GM08714 (cell line): Measurements from ENCODE around the gene C1orf198.

Source experiments
- H3K4me3 ChIP-seq: fragments of 200-500 bp; sonication (Bioruptor generic); 2 replicates; pipeline ENCODE4 v1.5.1; 2014; ENCODE audit warnings: mild to moderate bottlenecking, low read length, inconsistent platforms
- ZNF274 ChIP-seq: IDR thresholded peaks from 2 replicates; pipeline ENCODE4 v1.6.1; 2012; ENCODE audit warnings: mild to moderate bottlenecking, low read depth, low read length

C1orf198 gene

DNA sequence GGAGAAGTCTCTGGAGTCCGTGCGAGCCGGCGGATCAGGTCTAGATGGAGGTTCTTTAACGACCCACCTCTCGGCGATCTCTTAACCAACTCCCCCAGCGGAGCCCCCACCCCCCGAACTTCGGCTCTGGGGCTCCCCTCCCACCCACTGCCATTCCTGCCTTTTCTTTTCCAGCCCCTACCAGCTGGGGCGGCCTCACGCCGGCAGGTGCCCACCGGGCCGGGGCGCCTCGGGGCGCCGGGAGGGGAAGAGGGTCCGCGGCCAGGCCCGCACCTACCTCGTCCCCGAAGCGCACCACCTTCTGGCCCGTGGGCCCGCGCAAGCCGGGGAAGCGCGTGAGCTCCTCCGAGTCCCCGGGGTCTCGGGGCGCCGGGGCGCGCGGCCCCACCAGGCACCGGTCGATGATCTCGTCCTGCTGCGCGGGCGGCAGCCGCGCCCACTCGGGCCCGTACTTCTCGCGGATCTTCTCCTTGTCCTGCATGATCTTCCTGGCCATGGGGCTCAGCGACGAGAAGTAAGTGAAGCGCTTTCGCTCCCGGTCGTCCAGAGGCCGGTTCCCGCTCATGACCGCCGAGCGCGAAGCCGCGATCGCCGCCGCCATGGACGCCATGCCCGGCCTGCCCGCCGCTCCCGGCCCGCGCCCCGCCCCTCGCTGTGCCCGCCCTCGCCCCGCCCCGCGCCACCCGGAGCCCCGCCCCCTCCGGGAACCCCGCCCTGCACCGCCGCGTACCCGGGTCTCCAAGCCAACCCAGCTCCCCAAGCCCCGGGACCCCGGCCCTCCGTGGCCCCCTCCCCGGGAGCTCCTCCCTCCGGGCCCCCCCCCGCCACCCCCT lies at the start of gene C1orf198:
TSS of gene C1orf198 (minus strand) at position 619 of the 833 bp plus-strand sequence. CDS start at position 610, 9 bp downstream.
- no peak for TF ChIP-seq ZNF274
- peak within 1 kb of the TSS; percentile 95 for H3K4me3 ChIP-seq

- TF ChIP-seq ZNF274: no peak
- no peak overlapping the region for H3K4me3 ChIP-seq
Observed at GRCh38 chr1:230917284-230918135, 49.2 kb upstream of the C1orf198 start.

DNA sequence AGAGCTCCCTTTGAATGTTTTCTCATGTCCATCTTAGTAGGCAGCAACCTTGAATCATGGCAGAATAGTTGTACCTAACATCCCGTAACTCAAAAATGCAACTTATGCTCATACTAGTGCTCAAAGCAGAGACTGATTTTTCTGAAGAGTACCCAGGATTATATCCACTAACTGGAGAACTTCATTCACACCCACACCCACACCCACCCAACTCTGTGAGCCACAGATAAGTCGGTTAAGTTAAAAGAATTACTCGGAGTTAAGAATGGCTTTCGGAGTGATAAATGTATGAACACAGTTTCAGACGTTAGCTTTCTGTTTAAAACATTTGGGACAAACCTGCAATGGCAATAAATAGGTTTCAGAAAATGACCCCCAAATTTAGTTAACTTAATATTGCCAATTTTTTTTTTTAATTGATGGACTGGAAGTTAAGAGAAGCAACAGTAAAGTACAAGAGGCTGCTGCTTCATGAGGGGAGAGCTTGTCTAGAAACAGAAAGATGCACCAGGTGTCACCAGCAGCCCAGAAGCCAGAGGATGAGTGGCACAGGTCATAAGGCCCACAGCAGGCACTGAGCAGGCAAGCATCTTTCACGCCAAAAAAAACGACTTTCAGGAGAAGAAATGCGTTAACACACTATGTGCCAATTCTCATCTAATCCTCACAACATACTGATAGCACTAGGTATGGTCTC lies 48.4 kb upstream of the C1orf198 start:
- H3K4me3 ChIP-seq: no peak overlapping the region
- TF ChIP-seq ZNF274: no peak

DNA sequence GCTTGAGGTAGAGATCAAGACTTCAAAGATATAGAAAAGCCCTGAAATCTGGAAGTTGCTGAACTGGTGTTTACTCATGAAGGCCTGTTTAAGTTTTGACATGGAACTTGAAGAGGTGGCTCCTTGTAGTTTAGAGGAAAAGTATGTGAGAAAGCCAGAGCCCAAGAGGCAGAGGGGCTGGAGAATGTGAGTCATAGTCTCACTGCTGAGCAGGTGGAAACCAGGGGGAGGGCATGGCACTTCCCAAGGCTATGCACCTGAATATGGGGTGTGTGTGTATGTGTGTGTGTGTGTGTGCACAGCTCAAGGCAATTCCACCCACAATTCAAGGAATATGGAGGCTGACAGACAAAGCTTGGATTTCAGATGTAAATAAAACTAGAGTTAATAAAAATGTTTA lies 46.8 kb upstream of the C1orf198 start:
- no peak overlapping the region for H3K4me3 ChIP-seq
- no peak for TF ChIP-seq ZNF274

GRCh38 chr1:230913496-230913895 lies 45.2 kb upstream of the C1orf198 start:
- no peak for TF ChIP-seq ZNF274

GRCh38 chr1:230910755-230911117 lies 42.4 kb upstream of the C1orf198 start:
- no peak for TF ChIP-seq ZNF274
- no peak overlapping the region for H3K4me3 ChIP-seq

More at GRCh38 chr1:230913496-230913895, 45.2 kb upstream of the C1orf198 start:
- no peak overlapping the region for H3K4me3 ChIP-seq

DNA sequence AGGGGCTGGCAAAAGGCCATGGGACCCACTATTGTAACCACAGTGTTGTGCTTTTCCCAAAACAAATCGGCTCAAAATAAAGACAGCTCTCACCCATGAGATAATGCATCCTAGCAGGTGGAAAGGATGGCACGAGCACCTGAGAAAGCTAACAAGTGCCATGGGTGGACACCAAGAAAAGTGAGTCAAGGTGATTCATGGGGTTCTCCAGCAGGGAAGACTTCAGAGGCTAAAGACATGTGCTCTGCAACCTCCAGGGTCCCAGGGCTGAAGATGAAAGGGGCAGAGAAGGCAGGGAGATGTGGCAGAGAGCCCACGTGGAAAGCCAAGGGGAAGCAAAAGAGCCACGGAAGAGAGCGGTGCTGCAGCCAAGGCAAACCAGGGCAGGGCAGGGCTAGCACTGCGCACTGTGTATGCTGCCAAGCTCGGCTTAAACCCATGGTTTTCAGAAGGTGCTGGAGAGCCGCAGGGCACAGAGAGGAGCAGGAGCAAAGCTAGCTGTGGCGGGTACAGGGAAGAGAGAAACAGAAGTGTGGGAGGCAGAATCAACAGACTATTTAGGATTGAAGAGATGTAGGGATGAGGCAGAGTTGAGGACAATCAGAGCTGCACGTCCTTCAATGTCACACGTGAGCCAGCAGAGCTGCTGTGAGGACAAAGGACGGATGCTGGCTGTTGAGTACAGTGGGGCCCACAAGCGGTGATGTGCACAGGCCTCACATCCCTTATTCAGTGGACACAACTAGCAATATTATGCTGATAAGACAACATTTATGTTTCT lies 41.8 kb upstream of the C1orf198 start:
- no peak overlapping the region for H3K4me3 ChIP-seq
- TF ChIP-seq ZNF274: no peak

DNA sequence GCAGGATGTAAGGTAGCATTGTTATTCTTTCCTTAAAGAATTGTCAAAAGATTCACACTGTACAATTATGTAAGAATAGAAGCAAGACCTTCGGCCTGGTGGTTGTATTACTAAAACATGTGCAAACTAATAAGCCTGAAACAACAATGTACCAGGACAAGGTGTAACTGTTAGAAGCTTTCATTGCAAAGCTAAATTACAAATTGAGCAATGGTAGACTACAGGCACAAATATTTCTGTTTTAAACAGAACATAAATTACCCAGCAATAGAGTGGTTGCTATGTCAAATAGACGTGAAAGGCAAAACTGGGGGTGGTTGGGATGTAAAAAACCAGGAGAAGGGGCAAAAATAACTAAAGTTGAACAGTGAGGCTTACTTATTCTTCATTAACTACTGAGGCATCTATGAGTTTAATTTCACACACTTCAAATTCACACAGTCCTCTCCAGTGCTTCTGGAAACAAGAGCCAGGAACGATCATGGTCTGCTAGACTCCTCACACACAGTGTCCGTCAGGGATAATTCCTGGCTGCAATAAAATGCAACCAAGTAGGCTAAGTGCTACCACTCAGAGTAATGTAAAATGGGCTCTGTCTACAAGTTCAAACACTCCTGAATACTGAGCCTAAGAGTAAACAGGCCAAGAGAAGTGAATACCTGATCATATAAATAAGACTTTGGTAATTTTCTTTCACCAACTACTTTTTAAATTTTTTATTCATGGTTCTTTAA lies 39.3 kb upstream of the C1orf198 start:
- no peak overlapping the region for H3K4me3 ChIP-seq
- no peak for TF ChIP-seq ZNF274

- no peak for TF ChIP-seq ZNF274
- H3K4me3 ChIP-seq: no peak overlapping the region
Observed at GRCh38 chr1:230906226-230906625, 37.9 kb upstream of the C1orf198 start.

GRCh38 chr1:230905733-230906132 lies 37.4 kb upstream of the C1orf198 start:
- H3K4me3 ChIP-seq: no peak overlapping the region
- TF ChIP-seq ZNF274: no peak

GRCh38 chr1:230902349-230902923 lies 34.1 kb upstream of the C1orf198 start:
- no peak overlapping the region for H3K4me3 ChIP-seq
- no peak for TF ChIP-seq ZNF274

DNA sequence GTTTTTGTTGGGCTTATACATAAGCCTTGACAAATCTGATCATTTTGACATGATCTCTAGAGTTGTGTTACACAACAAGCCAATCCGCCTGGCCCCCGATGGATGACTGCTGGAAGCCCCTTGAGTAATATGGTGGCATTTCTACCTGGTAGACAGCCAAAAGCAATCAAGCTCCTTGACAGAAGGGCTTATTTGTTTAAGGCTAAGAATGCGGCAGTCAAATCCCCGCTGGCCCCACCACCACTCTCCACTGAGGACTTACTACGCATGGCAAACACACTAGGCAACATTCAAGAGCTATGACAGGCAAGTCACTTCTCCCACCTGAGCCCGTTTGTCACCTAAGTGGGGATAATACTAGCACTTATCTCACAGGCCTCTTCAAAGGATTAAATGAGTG lies 33.4 kb upstream of the C1orf198 start:
- TF ChIP-seq ZNF274: no peak
- H3K4me3 ChIP-seq: no peak overlapping the region

GRCh38 chr1:230900984-230901383 lies 32.7 kb upstream of the C1orf198 start:
- TF ChIP-seq ZNF274: no peak
- no peak overlapping the region for H3K4me3 ChIP-seq
